ENCODE results near the gene GRID1.

Gene GRID1

DNA sequence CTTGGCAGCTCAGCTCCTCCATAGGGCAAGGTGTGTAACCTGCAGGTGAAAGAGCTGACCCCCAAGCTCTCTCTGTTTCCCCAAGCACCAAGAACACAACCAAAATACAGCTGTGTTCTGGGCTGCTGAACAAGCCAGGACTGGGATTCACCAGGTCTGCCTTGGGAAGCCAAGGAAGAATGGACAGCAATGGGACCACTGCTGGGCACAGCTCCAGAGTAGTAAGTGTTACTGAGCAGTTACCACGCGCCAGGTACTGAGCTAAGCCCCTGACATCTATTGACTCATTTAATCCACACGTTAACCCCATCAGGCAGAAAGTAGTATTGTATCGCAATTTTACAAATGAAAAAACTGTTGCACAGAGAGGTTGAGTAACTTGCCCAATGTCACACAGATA, 168.3 kb downstream of the GRID1 start:
- H3K4me3 ChIP-seq (ENCODE audit: low read depth, low read length) = no peak overlapping the region
- DNase-seq (ENCODE audit: low read depth) = no peak
- TF ChIP-seq, protein P1, sequence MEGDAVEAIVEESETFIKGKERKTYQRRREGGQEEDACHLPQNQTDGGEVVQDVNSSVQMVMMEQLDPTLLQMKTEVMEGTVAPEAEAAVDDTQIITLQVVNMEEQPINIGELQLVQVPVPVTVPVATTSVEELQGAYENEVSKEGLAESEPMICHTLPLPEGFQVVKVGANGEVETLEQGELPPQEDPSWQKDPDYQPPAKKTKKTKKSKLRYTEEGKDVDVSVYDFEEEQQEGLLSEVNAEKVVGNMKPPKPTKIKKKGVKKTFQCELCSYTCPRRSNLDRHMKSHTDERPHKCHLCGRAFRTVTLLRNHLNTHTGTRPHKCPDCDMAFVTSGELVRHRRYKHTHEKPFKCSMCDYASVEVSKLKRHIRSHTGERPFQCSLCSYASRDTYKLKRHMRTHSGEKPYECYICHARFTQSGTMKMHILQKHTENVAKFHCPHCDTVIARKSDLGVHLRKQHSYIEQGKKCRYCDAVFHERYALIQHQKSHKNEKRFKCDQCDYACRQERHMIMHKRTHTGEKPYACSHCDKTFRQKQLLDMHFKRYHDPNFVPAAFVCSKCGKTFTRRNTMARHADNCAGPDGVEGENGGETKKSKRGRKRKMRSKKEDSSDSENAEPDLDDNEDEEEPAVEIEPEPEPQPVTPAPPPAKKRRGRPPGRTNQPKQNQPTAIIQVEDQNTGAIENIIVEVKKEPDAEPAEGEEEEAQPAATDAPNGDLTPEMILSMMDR (IDR thresholded peaks at IDR 0.05; ENCODE audit: control insufficient read depth, extremely low read depth, insufficient read depth) = no peak

DNA sequence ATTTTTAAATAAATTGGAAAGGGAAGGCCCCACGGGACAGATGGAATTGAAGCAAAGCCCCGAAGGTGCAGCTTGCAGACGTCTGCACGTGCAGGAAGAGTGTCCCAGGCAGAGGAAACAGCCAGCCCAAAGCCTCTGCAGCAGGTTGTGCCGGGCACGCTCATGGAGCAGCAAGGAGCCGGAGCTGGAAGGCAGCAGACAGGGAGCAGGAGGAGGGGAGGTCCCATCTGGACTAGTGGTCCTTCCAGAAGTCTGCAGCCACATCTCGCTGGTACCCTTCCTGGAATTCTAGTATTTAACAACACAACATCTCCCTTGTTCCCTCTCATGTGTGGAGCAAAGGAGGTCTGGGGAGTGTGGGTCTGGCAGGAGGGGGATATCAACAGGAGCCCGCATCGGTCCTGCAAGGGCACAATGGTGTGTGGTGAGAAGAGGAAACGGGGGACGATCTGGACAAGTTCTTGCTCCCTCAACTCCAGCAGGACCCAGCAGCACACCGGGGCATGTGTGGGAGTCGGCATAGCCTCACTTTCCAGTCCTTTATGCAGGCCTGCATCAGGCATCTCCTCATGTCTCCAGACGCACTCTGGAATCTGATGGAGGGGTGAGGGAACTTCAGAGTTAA, 169.3 kb downstream of the GRID1 start:
- DNase-seq (ENCODE audit: low read depth) = no peak
- TF ChIP-seq, protein P1 (IDR thresholded peaks at IDR 0.05; ENCODE audit: control insufficient read depth, extremely low read depth, insufficient read depth) = no peak
- H3K4me3 ChIP-seq (ENCODE audit: low read depth, low read length) = no peak overlapping the region

DNA sequence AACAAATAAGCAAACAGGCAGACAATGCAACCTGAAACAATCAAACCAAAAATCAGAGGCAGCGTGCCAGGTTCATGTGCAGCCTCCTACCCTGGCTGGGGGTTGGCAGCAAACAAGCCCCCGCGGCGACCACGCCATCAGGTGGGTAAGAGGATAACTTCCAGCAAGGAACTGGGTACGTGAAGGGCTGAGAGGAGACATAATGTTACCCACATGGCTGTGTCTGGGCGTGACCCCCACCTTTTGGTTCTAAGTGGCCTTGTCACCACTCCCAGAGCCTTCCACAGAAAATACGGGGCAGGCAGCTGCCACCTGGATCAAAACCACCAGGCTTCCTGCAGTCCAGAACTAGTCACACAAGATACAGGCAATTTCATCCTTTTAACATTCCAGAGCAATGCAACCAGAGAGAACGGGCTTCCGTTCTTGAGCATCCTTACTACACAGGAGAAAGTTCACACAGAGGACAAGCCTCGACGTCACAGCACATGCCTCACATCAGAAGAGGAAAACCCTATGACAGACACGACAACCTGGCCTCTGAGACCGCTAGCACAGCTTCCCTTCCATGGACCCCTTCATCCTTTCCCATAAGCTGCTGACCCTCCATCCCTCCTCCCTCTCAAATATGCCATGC, 171.0 kb downstream of the GRID1 start:
- no peak for DNase-seq (ENCODE audit: low read depth)
- H3K4me3 ChIP-seq (ENCODE audit: low read depth, low read length) = no peak overlapping the region
- TF ChIP-seq, protein P1 (IDR thresholded peaks at IDR 0.05; ENCODE audit: control insufficient read depth, extremely low read depth, insufficient read depth) = no peak

DNA sequence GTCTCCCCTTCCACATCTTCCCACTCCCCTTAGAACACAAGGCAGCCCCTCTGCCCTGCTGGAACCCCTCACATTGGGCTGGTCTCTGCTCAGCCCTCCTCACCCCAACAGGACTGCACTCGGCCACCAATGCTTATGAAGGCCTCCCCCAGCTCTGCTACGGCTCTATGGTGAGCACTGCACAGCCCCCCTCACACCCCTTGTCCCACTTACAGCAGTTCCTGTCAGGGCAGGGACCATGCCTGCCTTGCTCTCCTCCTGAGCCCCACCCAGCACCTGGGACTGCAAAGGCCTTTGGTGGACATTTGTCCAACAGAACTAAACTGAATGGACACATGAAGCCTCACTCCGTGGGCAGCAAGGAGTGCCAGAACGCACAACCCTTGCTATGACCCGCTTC, 171.9 kb downstream of the GRID1 start:
- no peak overlapping the region for H3K4me3 ChIP-seq (ENCODE audit: low read depth, low read length)
- TF ChIP-seq, protein P1 (IDR thresholded peaks at IDR 0.05; ENCODE audit: control insufficient read depth, extremely low read depth, insufficient read depth) = no peak
- no peak for DNase-seq (ENCODE audit: low read depth)

DNA sequence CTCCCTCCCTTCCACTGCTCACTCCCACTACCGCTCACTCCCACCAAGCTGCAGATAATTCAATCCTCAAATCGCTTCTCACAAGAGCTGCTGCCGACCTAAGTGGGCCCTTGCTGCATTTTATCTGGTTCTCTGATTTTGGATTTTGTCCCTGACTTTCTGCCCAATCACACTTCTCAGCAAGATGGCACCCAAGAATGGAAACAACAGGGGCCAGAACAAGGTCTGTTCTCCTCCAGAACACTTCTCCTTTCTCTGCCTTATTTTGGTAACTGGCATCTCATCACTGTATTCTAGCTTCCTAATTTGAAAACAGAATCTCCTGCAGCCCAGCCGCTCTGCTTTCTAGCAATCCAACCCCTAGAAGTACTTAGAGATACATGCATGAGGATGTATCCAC, 172.8 kb downstream of the GRID1 start:
- no peak for DNase-seq (ENCODE audit: low read depth)
- H3K4me3 ChIP-seq (ENCODE audit: low read depth, low read length) = no peak overlapping the region
- TF ChIP-seq, protein P1 (IDR thresholded peaks at IDR 0.05; ENCODE audit: control insufficient read depth, extremely low read depth, insufficient read depth) = no peak

DNA sequence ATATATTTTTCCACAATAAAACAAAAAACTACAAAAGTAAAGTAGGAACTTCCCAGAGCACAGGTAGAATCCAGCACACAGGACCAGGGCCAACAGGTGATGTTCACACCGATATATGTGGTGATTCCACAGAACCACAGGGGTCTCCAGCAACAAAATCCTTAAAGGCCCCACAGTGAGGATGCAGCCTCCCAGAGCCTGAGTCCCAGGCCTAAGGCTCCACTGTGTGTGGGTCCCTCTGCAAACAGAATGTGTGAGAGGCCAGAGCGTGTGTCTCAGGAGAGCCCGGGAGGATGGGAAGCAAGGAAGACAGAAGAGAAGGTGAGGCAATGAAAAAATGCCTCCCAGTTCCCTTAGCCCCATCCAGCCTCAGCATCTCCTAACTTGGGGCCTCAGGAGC, 173.9 kb downstream of the GRID1 start:
- no peak overlapping the region for H3K4me3 ChIP-seq (ENCODE audit: low read depth, low read length)
- TF ChIP-seq, protein P1 (IDR thresholded peaks at IDR 0.05; ENCODE audit: control insufficient read depth, extremely low read depth, insufficient read depth) = no peak
- DNase-seq (ENCODE audit: low read depth) = no peak

DNA sequence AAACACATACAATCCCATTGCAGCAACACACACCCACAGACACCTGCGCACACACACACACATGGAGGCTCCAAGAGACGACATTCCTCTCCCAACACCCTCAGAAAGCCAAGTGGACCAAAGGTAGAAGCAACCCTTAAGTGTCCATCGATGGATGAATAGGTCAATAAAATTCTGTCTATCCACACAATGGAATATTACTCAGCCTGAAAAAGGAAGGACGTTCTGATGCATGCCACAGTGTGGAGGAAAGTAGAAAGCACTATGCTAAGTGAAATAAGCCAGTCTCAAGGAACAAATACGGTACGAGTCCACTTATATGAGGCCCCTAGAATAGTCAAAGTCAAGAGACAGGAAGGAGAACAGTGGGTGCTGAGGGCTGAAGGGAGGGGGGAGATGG, 174.4 kb downstream of the GRID1 start:
- H3K4me3 ChIP-seq (ENCODE audit: low read depth, low read length) = no peak overlapping the region
- DNase-seq (ENCODE audit: low read depth) = no peak
- TF ChIP-seq, protein P1 (IDR thresholded peaks at IDR 0.05; ENCODE audit: control insufficient read depth, extremely low read depth, insufficient read depth) = no peak
